Mesodermal cell (in vitro differentiated cells): ENCODE results near the gene RHOBTB3.
"Not testable (repeated sequence)": the region's sequence is repeated elsewhere in the genome, so short reads cannot be mapped to it uniquely, and the experiment has no call there.

ENCODE experiments used
- H3K27ac ChIP-seq: 2 replicates; pipeline ENCODE4 v1.7.0; 2013; ENCODE audit warnings: mild to moderate bottlenecking, low read depth, low read length, moderate library complexity; ENCODE audit not compliant: severe bottlenecking
- H3K36me3 ChIP-seq: 2 replicates; pipeline ENCODE4 v1.7.1; 2013; ENCODE audit warnings: mild to moderate bottlenecking, low read length, moderate library complexity; ENCODE audit not compliant: control insufficient read depth, insufficient read depth
- H3K4me1 ChIP-seq: one replicate; pipeline ENCODE4 v1.7.1; 2013; ENCODE audit warnings: mild to moderate bottlenecking, low read length; ENCODE audit not compliant: insufficient read depth, control insufficient read depth, poor library complexity, severe bottlenecking
- H3K4me3 ChIP-seq: 2 replicates; pipeline ENCODE4 v1.7.0; 2013; ENCODE audit warnings: low read length, control low read depth, mild to moderate bottlenecking; ENCODE audit not compliant: insufficient read depth, poor library complexity, severe bottlenecking; ENCODE audit errors: extremely low read depth
- H3K9me3 ChIP-seq: 2 replicates; pipeline ENCODE4 v1.7.1; 2013; ENCODE audit warnings: mild to moderate bottlenecking, low read length, moderate library complexity; ENCODE audit not compliant: control insufficient read depth
- WGBS, 2 experiments: methylation state at CpG; one replicate each; pipeline ENCODE4 v1.1.5; 2013; ENCODE audit warnings: missing lambda C conversion rate in 2 of 2; ENCODE audit not compliant: insufficient coverage in 2 of 2; 5-methylcytosine and 5-hydroxymethylcytosine counted together

RHOBTB3 gene

GRCh38 chr5:95706196-95706595, 24.9 kb upstream of the RHOBTB3 start:
- WGBS, 2 experiments: no CpG with 5 or more reads among the region's 5 CpGs
- not testable (repeated sequence) for H3K4me3 ChIP-seq

GRCh38 chr5:95707055-95707454, 24.1 kb upstream of the RHOBTB3 start:
- H3K9me3 ChIP-seq: no peaks in the 10 kb centered on the region
- no peak overlapping the region for H3K4me3 ChIP-seq
- H3K27ac ChIP-seq: no peak overlapping the region
- H3K4me1 ChIP-seq: peaks cover 19% of the 10 kb centered on the region
- no peaks in the 10 kb centered on the region for H3K36me3 ChIP-seq
- 79 to 90% methylated on average over 8 to 9 of the region's 9 CpGs for WGBS, 2 experiments

More at GRCh38 chr5:95706196-95706595, 24.9 kb upstream of the RHOBTB3 start:
- not testable (repeated sequence) for H3K9me3 ChIP-seq, H3K36me3 ChIP-seq, H3K27ac ChIP-seq
- peaks cover 10% of the 10 kb centered on the region for H3K4me1 ChIP-seq

GRCh38 chr5:95707534-95708188, 23.5 kb upstream of the RHOBTB3 start:
- not testable (repeated sequence) for H3K36me3 ChIP-seq, H3K9me3 ChIP-seq, H3K27ac ChIP-seq, H3K4me3 ChIP-seq
- WGBS, 2 experiments: 49 to 77% methylated on average over 4 to 7 of the region's 8 CpGs
- H3K4me1 ChIP-seq: peaks cover 25% of the 10 kb centered on the region

GRCh38 chr5:95708876-95709275, 22.3 kb upstream of the RHOBTB3 start:
- no peak overlapping the region for H3K27ac ChIP-seq
- H3K4me3 ChIP-seq: no peak overlapping the region
- peaks cover 28% of the 10 kb centered on the region for H3K4me1 ChIP-seq
- no peaks in the 10 kb centered on the region for H3K9me3 ChIP-seq
- 85 to 100% methylated on average over 2 to 4 of the region's 7 CpGs for WGBS, 2 experiments
- H3K36me3 ChIP-seq: no peaks in the 10 kb centered on the region

GRCh38 chr5:95709967-95710650, 21.0 kb upstream of the RHOBTB3 start:
- H3K36me3 ChIP-seq: no peaks in the 10 kb centered on the region
- no peak overlapping the region for H3K4me3 ChIP-seq
- peaks cover 28% of the 10 kb centered on the region for H3K4me1 ChIP-seq
- peak overlapping the region; percentile 69 for H3K27ac ChIP-seq
- H3K9me3 ChIP-seq: peaks cover 6% of the 10 kb centered on the region
- 58 to 69% methylated on average over 12 to 13 of the region's 15 CpGs for WGBS, 2 experiments

GRCh38 chr5:95710651-95711500, 20.3 kb upstream of the RHOBTB3 start:
- WGBS, 2 experiments: 75 to 78% methylated on average over 19 of the region's 23 CpGs
- not testable (repeated sequence) for H3K9me3 ChIP-seq, H3K4me3 ChIP-seq, H3K36me3 ChIP-seq
- Histone ChIP-seq H3K27ac (peak overlapping the region; percentile 69), H3K4me1 (peaks cover 28% of the 10 kb centered on the region)

- peaks cover 28% of the 10 kb centered on the region for H3K4me1 ChIP-seq
- H3K4me3 ChIP-seq: no peak overlapping the region
- H3K27ac ChIP-seq: peak overlapping the region; percentile 69
- no peaks in the 10 kb centered on the region for H3K36me3 ChIP-seq
- peaks cover 6% of the 10 kb centered on the region for H3K9me3 ChIP-seq
- WGBS, 2 experiments: 80 to 98% methylated on average over 9 to 24 of the region's 27 CpGs
Measured at GRCh38 chr5:95711501-95712346, 19.4 kb upstream of the RHOBTB3 start.

- Histone ChIP-seq H3K36me3 (no peaks in the 10 kb centered on the region), H3K4me1 (peaks cover 28% of the 10 kb centered on the region), H3K9me3 (peaks cover 6% of the 10 kb centered on the region), H3K27ac (peak overlapping the region; percentile 57), H3K4me3 (no peak overlapping the region)
- WGBS, 2 experiments: 50 to 60% methylated on average over 1 of the region's 2 CpGs
Measured at GRCh38 chr5:95712347-95712958, 18.7 kb upstream of the RHOBTB3 start.

GRCh38 chr5:95713246-95713645, 17.9 kb upstream of the RHOBTB3 start:
- WGBS, 2 experiments: 100% methylated on average over 1 of the region's 5 CpGs; no CpG with 5 or more reads in 1 of the 2 experiments
- H3K4me1 ChIP-seq: peaks cover 31% of the 10 kb centered on the region
- H3K36me3 ChIP-seq, H3K4me3 ChIP-seq, H3K9me3 ChIP-seq: not testable (repeated sequence)
- peak overlapping the region; percentile 57 for H3K27ac ChIP-seq
